Suprapubic skin (tissue), 3 donors: ENCODE measurements around the gene JUP.

ENCODE experiments used
- CTCF ChIP-seq, 2 donors: fragments of 200-600 bp in 1 of 2; fragments of 450-650 bp in 1 of 2; sonication (generic) in 1 of 2; IDR thresholded peaks; one replicate each; pipeline ENCODE4 v1.5.1; 2016 to 2019; ENCODE audit warnings: antibody characterized with exemption in 2 of 2, mild to moderate bottlenecking in 1 of 2, moderate library complexity in 1 of 2
- EP300 ChIP-seq: sonication (generic); formaldehyde crosslinking; IDR thresholded peaks from one replicate; pipeline ENCODE4 v1.6.1; 2017; ENCODE audit warnings: antibody characterized with exemption
- POLR2A ChIP-seq, 2 donors: fragments of 450-650 bp; IDR thresholded peaks; one replicate each; pipeline ENCODE4 v1.6.1; 2017; ENCODE audit warnings: antibody characterized with exemption in 2 of 2, mild to moderate bottlenecking in 2 of 2, moderate library complexity in 2 of 2

GRCh38 chr17:41769346-41769862, 17.1 kb downstream of the JUP start:
- TF ChIP-seq CTCF (IDR thresholded peaks at IDR 0.05) = no peak
- no peak for TF ChIP-seq EP300
- TF ChIP-seq POLR2A (IDR thresholded peaks at IDR 0.05) = no peak
